IMR-90 (cell line): ENCODE measurements around the gene TMTC2. TPM values are rescaled to one million over a fixed set of nuclear protein-coding genes. Genes with fewer than 3 reads are reported as not detected.

Experiments
- ATAC-seq: fragments of 200-7000 bp; cut with Tn5 transposase; 2 replicates; pipeline ENCODE4 v1.9.1; 2020; ENCODE audit warnings: low read depth, mild to moderate bottlenecking, moderate library complexity
- BruUV-seq: library from RNA; stranded (reverse); fragments of 400-500 nt; replicated peaks from 2 replicates; lab custom pipeline; 2021; lab: Mats Ljungman, UMichigan
- CTCF ChIA-PET: fragments of 300-600 bp; formaldehyde crosslinking; extraction: SDS; loops from one replicate; lab custom pipeline; 2021; ENCODE audit warnings: antibody characterized with exemption; lab: Yijun Ruan, JAX
- POLR2A ChIA-PET: fragments of 300-600 bp; sonication (Branson Sonifier 250); formaldehyde crosslinking; loops from one replicate; lab custom pipeline; 2022; ENCODE audit warnings: antibody characterized with exemption; ENCODE audit not compliant: unreplicated experiment; lab: Charles Lee
- DNase-seq: peaks from one replicate; pipeline ENCODE4 v3.0.0; 2013
- H2AFZ ChIP-seq: replicated peaks from 2 replicates; pipeline ENCODE3; 2013; ENCODE audit warnings: low read length, mild to moderate bottlenecking; ENCODE audit not compliant: poor library complexity
- H2AK5ac ChIP-seq: 2 replicates; pipeline ENCODE4 v1.6.1; 2013; ENCODE audit warnings: low read depth, low read length, inconsistent platforms
- H2AK9ac ChIP-seq: replicated peaks from 2 replicates; pipeline ENCODE3; 2013; ENCODE audit warnings: mild to moderate bottlenecking, low read depth, low read length, moderate library complexity; ENCODE audit not compliant: poor library complexity
- H2BK120ac ChIP-seq: 2 replicates; pipeline ENCODE4 v1.6.1; 2013; ENCODE audit warnings: low read depth, low read length, inconsistent platforms
- H2BK15ac ChIP-seq: 3 replicates; pipeline ENCODE4 v1.6.1; 2013; ENCODE audit warnings: low read depth, low read length, inconsistent platforms
- H2BK20ac ChIP-seq: 2 replicates; pipeline ENCODE4 v1.6.1; 2013; ENCODE audit warnings: low read depth, mild to moderate bottlenecking, inconsistent platforms, low read length, moderate library complexity
- H2BK5ac ChIP-seq: 2 replicates; pipeline ENCODE4 v1.6.1; 2013; ENCODE audit warnings: mild to moderate bottlenecking, low read depth, low read length, inconsistent platforms; ENCODE audit not compliant: poor library complexity, severe bottlenecking
- H3K14ac ChIP-seq: replicated peaks from 2 replicates; pipeline ENCODE4 v1.6.1; 2013; ENCODE audit warnings: low read depth, low read length, inconsistent platforms
- H3K18ac ChIP-seq: 2 replicates; pipeline ENCODE4 v1.6.1; 2013; ENCODE audit warnings: low read depth, low read length, control low read depth
- H3K23ac ChIP-seq: 2 replicates; pipeline ENCODE4 v1.6.1; 2013; ENCODE audit warnings: low read depth, low read length, inconsistent platforms
- H3K27ac ChIP-seq: 2 replicates; pipeline ENCODE4 v1.5.1; 2013; ENCODE audit warnings: mild to moderate bottlenecking, control low read depth, low read length; ENCODE audit not compliant: insufficient read depth
- H3K27me3 ChIP-seq: 2 replicates; pipeline ENCODE4 v1.6.1; 2013; ENCODE audit warnings: low read length; ENCODE audit not compliant: control insufficient read depth, insufficient read depth
- H3K36me3 ChIP-seq: 2 replicates; pipeline ENCODE4 v1.6.1; 2013; ENCODE audit warnings: low read length, mixed read lengths; ENCODE audit not compliant: control insufficient read depth, insufficient read depth
- H3K4ac ChIP-seq: 2 replicates; pipeline ENCODE4 v1.6.1; 2013; ENCODE audit warnings: low read depth, low read length, inconsistent platforms
- H3K4me1 ChIP-seq: 2 replicates; pipeline ENCODE4 v1.6.1; 2013; ENCODE audit warnings: low read length, mixed read lengths; ENCODE audit not compliant: control insufficient read depth, insufficient read depth
- H3K4me2 ChIP-seq: 2 replicates; pipeline ENCODE4 v1.6.1; 2013; ENCODE audit warnings: low read depth, mild to moderate bottlenecking, control low read depth, low read length, moderate library complexity
- H3K4me3 ChIP-seq: 2 replicates; pipeline ENCODE4 v1.5.1; 2013; ENCODE audit warnings: low read depth, mild to moderate bottlenecking, control low read depth, low read length, moderate library complexity; ENCODE audit not compliant: insufficient read depth
- H3K56ac ChIP-seq: 2 replicates; pipeline ENCODE4 v1.6.1; 2013; ENCODE audit warnings: low read length, inconsistent platforms; ENCODE audit not compliant: insufficient read depth; ENCODE audit errors: extremely low read depth
- H3K79me1 ChIP-seq, 2 experiments: 2 replicates each; pipeline ENCODE4 v1.6.1; 2013; ENCODE audit warnings: low read length in 2 of 2, inconsistent platforms in 1 of 2, low read depth in 1 of 2
- H3K9ac ChIP-seq: 2 replicates; pipeline ENCODE4 v1.6.1; 2013; ENCODE audit warnings: low read depth, low read length, control low read depth
- H3K9me1 ChIP-seq: 2 replicates; pipeline ENCODE4 v1.6.1; 2013; ENCODE audit warnings: low read length, inconsistent platforms; ENCODE audit not compliant: insufficient read depth
- H3K9me3 ChIP-seq: 2 replicates; pipeline ENCODE4 v1.6.1; 2013; ENCODE audit warnings: low read length; ENCODE audit not compliant: control insufficient read depth, insufficient read depth
- H4K20me1 ChIP-seq: 2 replicates; pipeline ENCODE4 v1.6.1; 2013; ENCODE audit warnings: low read length, inconsistent platforms; ENCODE audit not compliant: insufficient read depth
- H4K5ac ChIP-seq: 2 replicates; pipeline ENCODE4 v1.6.1; 2013; ENCODE audit warnings: mild to moderate bottlenecking, low read depth, low read length, control low read depth
- H4K8ac ChIP-seq, 2 experiments: 2 replicates each; pipeline ENCODE4 v1.6.1; 2013; ENCODE audit warnings: low read depth in 2 of 2, low read length in 2 of 2, control low read depth in 1 of 2, inconsistent platforms in 1 of 2
- H4K91ac ChIP-seq: 2 replicates; pipeline ENCODE4 v1.6.1; 2013; ENCODE audit warnings: low read depth, low read length, inconsistent platforms; ENCODE audit not compliant: insufficient read depth
- BHLHE40 ChIP-seq: fragments of 150-350 bp; IDR thresholded peaks from 2 replicates; pipeline ENCODE4 v1.6.1; 2016; ENCODE audit warnings: mild to moderate bottlenecking, low read depth, low read length
- CEBPB ChIP-seq: IDR thresholded peaks from 2 replicates; pipeline ENCODE4 v1.6.1; 2012; ENCODE audit warnings: low read depth, low read length, improper control_type of control experiment
- CHD1 ChIP-seq: IDR thresholded peaks from 2 replicates; pipeline ENCODE4 v1.6.1; 2012; ENCODE audit warnings: low read depth, low read length, improper control_type of control experiment
- FOS ChIP-seq: fragments of 150-350 bp; IDR thresholded peaks from 2 replicates; pipeline ENCODE4 v1.6.1; 2016; ENCODE audit warnings: low read depth, low read length
- MAFK ChIP-seq: IDR thresholded peaks from 2 replicates; pipeline ENCODE4 v1.6.1; 2012; ENCODE audit warnings: low read depth, low read length, improper control_type of control experiment
- MAZ ChIP-seq: IDR thresholded peaks from 2 replicates; pipeline ENCODE4 v1.6.1; 2012; ENCODE audit warnings: low read depth, mild to moderate bottlenecking, low read length, improper control_type of control experiment, moderate library complexity, borderline replicate concordance
- NFE2L2 ChIP-seq: fragments of 150-350 bp; IDR thresholded peaks from 2 replicates; pipeline ENCODE4 v1.6.1; 2016; ENCODE audit warnings: low read depth, mild to moderate bottlenecking, low read length
- POLR2A ChIP-seq: IDR thresholded peaks from 2 replicates; pipeline ENCODE4 v1.6.1; 2012; ENCODE audit warnings: mild to moderate bottlenecking, low read depth, low read length
- RAD21 ChIP-seq: IDR thresholded peaks from 2 replicates; pipeline ENCODE4 v1.6.1; 2012; ENCODE audit warnings: low read length, improper control_type of control experiment
- RFX5 ChIP-seq: IDR thresholded peaks from 2 replicates; pipeline ENCODE4 v1.8.0; 2012; ENCODE audit warnings: low read depth, mild to moderate bottlenecking, low read length, moderate library complexity
- SMC3 ChIP-seq: fragments of 150-350 bp; IDR thresholded peaks from 2 replicates; pipeline ENCODE4 v1.6.1; 2016; ENCODE audit warnings: low read depth, mild to moderate bottlenecking, antibody characterized with exemption, low read length, moderate library complexity
- WGBS, 2 experiments: methylation state at CpG; one replicate each; pipeline versions ENCODE4 v1.1.5 to v1.1.7; 2013; ENCODE audit warnings: missing lambda C conversion rate in 2 of 2; ENCODE audit not compliant: insufficient read length in 1 of 2; ENCODE audit errors: extremely low coverage in 2 of 2; 5-methylcytosine and 5-hydroxymethylcytosine counted together
- dilution Hi-C: fragments of 300-500 bp; cut with HindIII; formaldehyde crosslinking; loops from one replicate; pipeline ENCODE4 v1.14.3; 2018; ENCODE audit warnings: low sequenced_read_pairs; ENCODE audit not compliant: unreplicated experiment
- in situ Hi-C: fragments of 300-500 bp; cut with MboI; formaldehyde crosslinking; loops from 3 replicates; pipeline ENCODE4 v1.14.3; 2019; ENCODE audit warnings: low sequenced_read_pairs, inconsistent platforms, mixed read lengths
- intact Hi-C: fragments of 100-400 bp; cut with micrococcal nuclease; formaldehyde crosslinking; loops from 2 replicates; pipeline ENCODE4 v1.10.0; 2022
- polyA plus RNA-seq, 3 experiments: library from polyadenylated mRNA; depleted of rRNA; stranded (reverse); fragments of >200 nt; gene quantifications; 2 replicates each; pipeline ENCODE4 v1.2.3, GENCODE V29; 2012; ENCODE audit warnings: low replicate concordance in 1 of 3
- total RNA-seq: library from RNA; depleted of rRNA; stranded (reverse); fragments of >200 nt; gene quantifications from 2 replicates; pipeline ENCODE4 v1.2.3, GENCODE V29; 2012
- TF ChIP-seq, protein P1 (sequence below): conservative IDR thresholded peaks from 2 replicates; pipeline ENCODE4 v1.5.1; 2012; ENCODE audit warnings: mild to moderate bottlenecking, low read depth, low read length, improper control_type of control experiment

TMTC2 gene
- total and polyA plus RNA-seq, 2 of the 4 experiments (the other 2 are of a cell fraction) = 0.56 to 1.4 TPM

DNA sequence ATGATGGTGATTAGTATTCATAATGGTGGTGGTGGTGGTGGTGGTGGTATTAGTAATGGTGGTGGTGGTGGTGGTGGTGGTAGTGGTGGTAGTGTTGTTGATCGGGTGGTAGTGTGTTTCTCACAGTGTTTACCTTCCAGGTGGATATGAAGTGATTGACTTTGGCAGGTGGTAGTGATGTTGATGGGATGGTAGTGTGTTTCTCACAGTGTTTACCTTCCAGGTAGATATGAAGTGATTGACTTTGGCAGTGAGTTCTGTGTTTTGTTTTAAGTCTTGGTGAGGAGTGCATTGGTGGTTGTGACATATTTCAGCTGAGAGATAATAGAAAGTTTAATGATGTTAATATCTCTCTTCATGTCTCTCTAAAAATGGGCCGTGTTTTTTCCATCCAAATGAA, 189.4 kb downstream of the TMTC2 start:
- Histone ChIP-seq H3K79me1 (no peaks in the 10 kb centered on the region), H3K36me3 (no peaks in the 10 kb centered on the region), H4K8ac (no peak overlapping the region), H2BK15ac (no peak overlapping the region), H2AK9ac (no peak overlapping the region), H2BK120ac (no peak overlapping the region), H3K14ac (no peak overlapping the region), H3K9me3 (no peaks in the 10 kb centered on the region), H3K4ac (no peak overlapping the region), H2BK20ac (no peak overlapping the region), H4K5ac (no peak overlapping the region), H2AK5ac (no peak overlapping the region), H3K27me3 (no peaks in the 10 kb centered on the region), H2AFZ (no peak overlapping the region), H3K9ac (no peak overlapping the region), H4K91ac (no peak overlapping the region), H3K23ac (no peak overlapping the region), H4K20me1 (no peaks in the 10 kb centered on the region), H3K27ac (no peak overlapping the region), H3K9me1 (no peaks in the 10 kb centered on the region), H2BK5ac (no peak overlapping the region), H3K4me2 (no peak overlapping the region), H3K4me3 (no peak overlapping the region), H3K56ac (no peak overlapping the region), H3K18ac (no peak overlapping the region), H3K4me1 (no peaks in the 10 kb centered on the region)
- in situ Hi-C loops (no loop called here), dilution Hi-C loops (no loop called here), intact Hi-C loops (no loop called here)
- no peak for TF ChIP-seq CEBPB
- TF ChIP-seq NFE2L2 = no peak
- TF ChIP-seq SMC3 = no peak
- TF ChIP-seq, protein P1, sequence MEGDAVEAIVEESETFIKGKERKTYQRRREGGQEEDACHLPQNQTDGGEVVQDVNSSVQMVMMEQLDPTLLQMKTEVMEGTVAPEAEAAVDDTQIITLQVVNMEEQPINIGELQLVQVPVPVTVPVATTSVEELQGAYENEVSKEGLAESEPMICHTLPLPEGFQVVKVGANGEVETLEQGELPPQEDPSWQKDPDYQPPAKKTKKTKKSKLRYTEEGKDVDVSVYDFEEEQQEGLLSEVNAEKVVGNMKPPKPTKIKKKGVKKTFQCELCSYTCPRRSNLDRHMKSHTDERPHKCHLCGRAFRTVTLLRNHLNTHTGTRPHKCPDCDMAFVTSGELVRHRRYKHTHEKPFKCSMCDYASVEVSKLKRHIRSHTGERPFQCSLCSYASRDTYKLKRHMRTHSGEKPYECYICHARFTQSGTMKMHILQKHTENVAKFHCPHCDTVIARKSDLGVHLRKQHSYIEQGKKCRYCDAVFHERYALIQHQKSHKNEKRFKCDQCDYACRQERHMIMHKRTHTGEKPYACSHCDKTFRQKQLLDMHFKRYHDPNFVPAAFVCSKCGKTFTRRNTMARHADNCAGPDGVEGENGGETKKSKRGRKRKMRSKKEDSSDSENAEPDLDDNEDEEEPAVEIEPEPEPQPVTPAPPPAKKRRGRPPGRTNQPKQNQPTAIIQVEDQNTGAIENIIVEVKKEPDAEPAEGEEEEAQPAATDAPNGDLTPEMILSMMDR = no peak
- no peak for TF ChIP-seq POLR2A
- TF ChIP-seq CHD1 = no peak
- no peak for TF ChIP-seq FOS
- TF ChIP-seq MAZ = no peak
- TF ChIP-seq MAFK = no peak
- no peak for TF ChIP-seq RFX5
- no peak for TF ChIP-seq BHLHE40
- no peak for TF ChIP-seq RAD21
- BruUV-seq = no TSS peak
- no peak for DNase-seq
- ChIA-PET POLR2A (no interaction called here), CTCF (no interaction called here)
- WGBS, 2 experiments = no CpG with 5 or more reads among the region's 2 CpGs
- ATAC-seq = no peak
